GM21576 (cell line): Measurements from ENCODE around the gene ITGBL1.
A peak's percentile ranks its signal among the peaks of the same experiment; 100 is the strongest.

Source experiments
- ATAC-seq: cut with Tn5 transposase; IDR thresholded peaks from one replicate; pipeline ENCODE4 v1.9.1; 2021; ENCODE audit warnings: mild to moderate bottlenecking, moderate library complexity; ENCODE audit not compliant: unreplicated experiment

ITGBL1 gene

DNA sequence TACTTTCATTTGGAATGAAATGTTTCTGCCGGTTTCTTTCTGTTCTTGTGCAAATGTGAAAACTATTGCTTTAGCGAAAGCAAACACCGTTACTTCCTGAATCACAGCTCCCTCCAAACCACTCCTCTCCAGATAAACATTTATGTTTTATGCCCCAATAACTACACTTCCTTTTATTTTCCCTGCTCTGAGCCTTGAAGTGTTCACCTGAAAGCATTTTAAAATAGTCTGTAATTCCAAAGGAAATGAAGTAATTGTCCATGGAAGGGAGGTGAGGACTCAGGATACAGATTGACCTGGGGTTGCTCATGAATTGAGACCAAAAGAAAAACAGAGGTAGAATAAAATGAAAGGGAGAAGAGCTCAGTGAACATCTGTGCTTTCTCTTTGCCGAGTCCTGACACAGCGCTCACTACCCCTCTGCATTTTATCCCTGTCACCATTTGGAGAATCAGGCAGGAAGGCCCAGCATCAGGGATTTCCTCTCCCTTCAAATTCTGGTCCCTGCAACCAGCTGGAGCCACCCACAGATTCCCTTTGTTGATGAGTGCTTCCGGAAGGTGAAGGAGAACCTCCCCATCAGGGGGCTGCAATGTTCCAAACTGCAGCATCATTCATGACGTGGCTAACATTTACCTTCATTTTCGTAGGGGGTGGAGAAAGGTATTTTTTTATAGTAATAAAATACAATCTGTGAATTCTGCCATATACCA lies 171.9 kb downstream of the ITGBL1 start:
- ATAC-seq, result no peak

DNA sequence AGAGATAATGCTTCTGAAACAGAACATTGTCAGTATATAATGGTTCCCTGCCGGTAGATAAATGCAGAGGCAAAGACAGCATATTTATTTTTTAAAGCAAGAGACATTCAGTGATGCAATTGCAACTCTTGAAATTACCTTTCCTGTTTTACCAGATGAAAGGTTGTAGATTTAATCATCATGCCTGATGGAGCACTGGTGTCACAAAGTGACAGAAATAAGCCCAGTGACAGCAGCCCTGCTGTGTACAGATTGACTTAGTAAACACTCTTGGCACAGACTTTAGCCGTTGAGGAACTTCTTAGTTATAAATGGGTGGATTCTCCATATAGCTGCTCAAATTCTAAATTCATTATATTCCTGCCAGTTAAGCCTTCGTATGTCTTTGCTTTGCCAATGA lies 172.5 kb downstream of the ITGBL1 start:
- ATAC-seq, result no peak

GRCh38 chr13:101626925-101627555 lies 174.6 kb downstream of the ITGBL1 start:
- peak; percentile 87 for ATAC-seq

DNA sequence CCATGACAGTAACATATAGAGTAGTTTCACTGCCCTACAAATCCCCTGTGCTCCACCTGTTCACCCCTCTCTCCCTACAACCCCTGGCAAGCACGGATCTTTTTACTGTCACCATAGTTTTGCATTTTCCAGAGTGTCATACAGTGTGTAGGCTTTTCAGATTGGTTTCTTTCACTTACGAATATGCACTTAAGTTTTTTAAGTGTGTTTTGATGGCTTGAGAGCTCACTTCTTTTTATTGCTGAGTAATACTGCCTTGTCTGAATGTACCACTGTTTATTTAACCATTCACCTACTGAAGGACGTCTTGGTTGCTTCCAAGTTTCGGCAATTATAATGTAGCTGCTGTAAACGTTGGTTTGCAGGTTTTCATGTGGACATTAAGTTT lies 175.1 kb downstream of the ITGBL1 start:
- peak; percentile 25 for ATAC-seq

DNA sequence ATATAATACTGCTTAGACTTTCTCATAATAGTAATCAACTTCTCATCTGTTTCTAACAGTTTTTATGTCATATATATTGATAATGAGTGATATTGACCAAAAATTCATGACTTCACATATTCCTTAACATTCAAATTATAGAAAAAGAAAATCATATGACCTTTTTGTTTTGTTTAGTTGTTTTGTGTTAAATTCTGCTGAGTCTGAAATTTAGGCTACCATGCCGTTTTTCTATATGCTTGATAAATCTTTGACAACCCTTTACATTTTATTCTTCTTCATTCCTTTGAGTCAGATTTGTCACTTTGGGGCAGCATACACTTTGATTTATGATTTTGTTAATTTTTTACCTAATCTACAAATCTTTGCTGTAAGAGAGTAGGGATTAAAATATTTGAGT lies 176.4 kb downstream of the ITGBL1 start:
- no peak for ATAC-seq

DNA sequence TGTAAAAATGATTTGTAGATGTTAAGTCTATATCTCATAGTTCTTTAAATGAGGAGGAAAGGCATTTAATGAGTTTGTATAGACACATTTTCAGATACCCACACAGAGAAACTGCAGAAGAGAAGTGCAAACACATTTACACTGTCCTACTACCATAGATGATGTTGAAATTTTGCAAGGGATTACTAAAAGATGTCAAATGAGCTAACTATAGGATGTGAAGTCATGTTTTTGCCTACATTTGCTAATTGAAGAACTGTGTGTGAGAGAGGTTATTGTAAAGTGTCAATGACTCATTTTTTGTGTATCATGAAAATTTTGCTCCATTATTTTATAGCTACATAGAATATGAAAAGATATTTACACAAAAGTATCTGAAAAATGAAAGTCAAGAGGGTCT lies 178.9 kb downstream of the ITGBL1 start:
- ATAC-seq, result no peak

DNA sequence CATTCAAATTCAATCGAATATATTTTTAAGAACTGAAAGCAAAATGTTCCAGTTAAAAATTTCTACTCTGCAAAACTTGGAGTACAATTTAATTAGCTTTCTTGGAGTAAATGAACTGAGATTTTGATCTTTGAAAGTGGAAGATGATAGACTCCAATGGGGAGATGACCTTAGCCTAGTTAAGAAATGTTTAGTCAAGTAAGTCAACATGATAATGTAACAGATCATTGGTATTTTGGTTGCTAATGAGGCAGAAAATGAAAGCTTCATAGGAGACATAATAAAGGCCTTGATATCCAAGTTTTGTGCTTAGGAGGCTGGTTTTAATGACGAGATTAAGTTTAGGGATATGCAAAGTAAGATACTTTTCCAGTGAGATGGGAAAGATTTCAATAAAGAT lies 181.7 kb downstream of the ITGBL1 start:
- no peak for ATAC-seq

DNA sequence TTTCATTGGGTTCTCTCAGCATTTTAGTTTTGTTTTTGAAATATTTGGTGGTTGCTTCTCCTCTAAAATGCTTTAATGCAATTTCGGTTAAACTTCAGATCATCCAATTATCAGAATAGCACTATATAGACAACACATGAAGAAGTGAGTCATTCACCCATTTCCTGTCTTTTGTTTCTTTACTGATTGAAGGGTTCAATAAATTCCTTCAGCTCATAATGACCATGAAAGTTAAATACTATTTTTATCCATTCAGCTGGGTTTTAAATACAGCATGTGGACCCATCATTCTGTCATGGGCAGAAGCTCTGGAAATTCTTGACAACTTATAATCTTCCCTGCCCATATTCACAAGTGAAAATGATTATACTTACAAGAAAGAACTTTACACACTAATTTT lies 187.2 kb downstream of the ITGBL1 start:
- ATAC-seq, result no peak

DNA sequence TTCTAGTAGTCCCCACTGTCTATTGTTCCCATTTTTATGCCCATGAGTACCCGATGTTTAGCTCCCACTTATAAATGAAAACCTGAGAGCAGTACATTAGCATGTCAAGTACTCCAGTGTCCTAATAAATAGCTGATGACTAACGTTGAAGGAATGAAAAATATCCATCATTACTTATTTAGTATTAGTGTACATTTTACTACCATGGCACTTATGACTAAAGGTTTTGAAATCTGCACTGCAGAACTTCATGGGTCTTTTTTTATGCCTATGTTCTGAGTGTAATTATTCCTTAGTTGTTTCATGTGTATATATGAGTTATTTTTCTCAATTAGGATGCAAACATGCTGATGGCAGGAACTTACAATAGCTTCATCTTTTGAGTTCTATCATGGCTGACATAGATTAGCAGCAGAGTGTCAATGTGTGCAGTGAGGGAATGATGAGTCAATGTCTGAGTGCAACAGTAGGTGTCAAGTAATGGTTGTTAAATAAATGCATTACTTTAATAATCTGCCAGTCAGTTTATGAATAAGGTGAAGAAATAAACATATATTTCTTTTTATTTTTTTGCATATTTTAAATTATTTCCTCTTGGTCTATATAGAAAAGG lies 188.4 kb downstream of the ITGBL1 start:
- ATAC-seq, result no peak

DNA sequence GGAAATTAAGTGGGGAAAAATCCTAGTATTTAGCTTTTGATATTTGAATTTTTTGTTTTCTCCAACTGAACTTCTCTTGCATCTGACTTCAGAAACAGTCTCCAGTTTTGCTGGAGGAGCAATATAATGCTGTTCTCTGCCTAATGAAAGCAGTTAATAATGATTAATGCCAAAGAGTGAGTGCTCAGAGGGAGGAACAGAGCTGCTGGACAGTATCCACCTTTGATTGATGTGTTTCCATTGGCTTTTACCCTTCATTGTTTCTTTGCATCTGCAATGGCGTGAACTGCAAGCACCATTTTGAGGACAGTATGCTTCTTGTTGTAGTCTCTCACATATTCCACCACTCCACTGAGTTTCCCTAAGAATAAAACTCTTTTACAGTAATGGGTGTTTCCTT lies 193.4 kb downstream of the ITGBL1 start:
- ATAC-seq, result no peak

DNA sequence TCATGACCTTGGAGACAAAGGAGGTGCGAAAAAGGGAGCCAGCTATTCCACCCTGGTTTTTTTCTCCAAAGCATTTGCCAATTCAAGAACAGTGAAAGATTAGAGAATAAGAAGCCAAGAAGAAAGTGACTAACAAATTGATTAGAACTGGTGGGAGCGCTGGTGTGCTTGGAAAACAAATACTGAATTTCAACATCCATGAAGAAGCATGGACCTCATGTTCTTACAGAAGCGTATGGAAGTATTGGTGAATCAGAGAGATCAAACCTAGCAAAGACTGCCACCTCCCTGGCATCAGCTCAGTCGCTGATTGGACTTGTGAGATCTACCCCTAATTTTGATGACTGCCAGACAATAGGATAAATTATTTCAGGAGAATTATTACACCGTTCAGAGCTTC lies 195.3 kb downstream of the ITGBL1 start:
- ATAC-seq, result no peak

DNA sequence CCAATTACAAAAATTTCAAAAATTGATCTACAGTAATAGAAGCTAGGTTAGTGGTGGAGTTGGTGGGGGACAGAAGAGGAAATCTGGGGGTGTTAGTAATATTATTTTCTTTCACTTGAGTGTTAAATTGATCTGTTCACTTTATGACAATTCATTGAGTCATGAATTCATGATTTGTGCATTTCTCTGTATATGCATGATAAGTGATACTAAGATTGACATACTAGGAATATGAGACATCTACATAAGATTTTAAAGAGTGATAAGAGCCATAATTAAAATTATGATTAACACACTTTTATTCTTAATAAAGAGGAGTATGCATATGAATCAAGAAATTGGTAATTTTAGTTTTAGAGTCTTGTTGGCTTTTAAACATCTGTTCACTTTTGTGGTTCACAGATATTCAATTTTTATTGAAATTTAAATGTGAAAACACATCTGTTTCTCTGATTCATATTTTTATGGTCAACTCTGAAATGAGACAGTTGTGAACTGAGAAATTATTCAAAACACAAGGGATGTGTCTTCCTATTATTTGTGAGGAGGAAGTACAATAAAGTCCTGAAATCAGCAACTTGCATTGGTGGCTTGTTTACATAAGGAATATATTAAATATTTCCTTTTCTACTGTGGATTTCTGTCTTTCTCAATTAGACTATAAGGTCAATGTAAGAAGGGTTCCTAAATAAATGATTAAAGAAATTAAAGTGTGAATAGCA lies 196.5 kb downstream of the ITGBL1 start:
- no peak for ATAC-seq

DNA sequence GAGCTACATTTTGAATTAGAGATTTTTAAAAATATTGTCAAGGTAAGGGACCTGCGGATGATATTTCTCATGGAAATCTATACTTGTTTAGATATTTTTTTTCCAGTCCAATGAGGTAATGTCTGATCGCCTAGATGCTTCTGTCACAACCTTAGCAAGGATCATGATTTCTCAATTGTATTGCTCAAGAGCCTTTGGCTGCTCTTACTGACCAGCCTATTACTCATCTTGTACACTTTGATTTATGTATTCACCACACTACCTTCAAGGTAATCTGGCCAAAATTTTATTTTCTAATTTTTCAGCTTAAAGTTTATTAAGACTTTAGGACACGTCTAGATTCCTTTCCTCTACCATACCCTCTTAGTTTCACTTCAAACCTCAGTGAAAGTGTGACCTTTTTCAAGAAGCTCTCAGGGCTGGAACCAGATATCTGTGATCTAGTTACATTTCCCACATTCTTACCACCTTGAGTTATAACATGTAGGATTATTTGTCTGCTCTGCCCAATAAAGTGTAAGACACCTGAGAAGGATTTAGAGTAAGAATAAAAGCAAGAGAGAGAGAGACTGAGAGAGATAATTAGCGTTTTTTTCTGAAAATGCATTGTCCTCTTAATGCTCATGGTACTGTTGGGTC lies 197.1 kb downstream of the ITGBL1 start:
- ATAC-seq, result no peak

- ATAC-seq, result no peak
These were observed 202.4 kb downstream of the ITGBL1 start for GRCh38 chr13:101654883-101655282.

DNA sequence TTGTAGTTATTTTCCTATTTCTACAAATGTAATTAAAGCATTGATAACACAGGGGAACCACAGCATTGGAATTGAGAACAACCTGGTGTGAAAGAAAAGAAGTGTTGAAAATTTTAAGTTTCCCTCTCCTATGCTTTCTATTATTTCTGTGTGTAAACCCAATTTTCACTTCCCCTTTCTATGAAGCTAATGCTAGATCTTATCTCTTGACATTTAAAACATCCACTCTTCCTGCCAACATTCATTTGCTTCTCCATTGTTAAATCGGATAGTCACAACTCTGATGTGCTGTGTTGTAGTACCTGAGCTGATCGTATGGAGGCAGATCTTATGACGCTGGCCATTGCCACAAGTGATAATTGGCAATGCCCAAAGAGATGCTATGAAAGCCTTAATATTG lies 203.0 kb downstream of the ITGBL1 start:
- ATAC-seq, result peak; percentile 87

GRCh38 chr13:101660711-101661110 lies 208.2 kb downstream of the ITGBL1 start:
- ATAC-seq, result no peak

- ATAC-seq, result no peak
These were observed 209.4 kb downstream of the ITGBL1 start for GRCh38 chr13:101661839-101662238.

- no peak for ATAC-seq
These were observed 221.1 kb downstream of the ITGBL1 start for GRCh38 chr13:101673360-101674105.

DNA sequence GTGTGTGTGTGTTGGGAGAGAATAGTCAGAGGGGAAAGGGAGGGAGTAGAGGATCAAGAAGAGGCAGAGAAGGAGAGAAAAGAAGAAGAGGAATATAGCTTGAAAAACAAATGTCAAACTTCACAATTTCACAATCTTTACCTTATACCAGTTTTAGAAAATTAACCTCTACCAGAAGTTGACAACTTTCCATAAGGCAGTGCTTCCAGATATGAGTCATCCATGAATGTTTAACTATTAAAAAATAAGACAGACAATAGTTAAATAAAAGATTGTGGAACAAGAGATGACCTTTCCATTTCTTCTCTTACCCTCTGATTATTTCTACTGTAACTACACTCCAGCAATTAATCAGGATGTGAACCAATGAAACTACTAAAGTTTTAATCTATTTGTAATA lies 229.4 kb downstream of the ITGBL1 start:
- no peak for ATAC-seq

- ATAC-seq, result no peak
These were observed 233.5 kb downstream of the ITGBL1 start for GRCh38 chr13:101686003-101686402.

GRCh38 chr13:101690871-101691270 lies 238.4 kb downstream of the ITGBL1 start:
- ATAC-seq, result no peak
